Activated CD8-positive, alpha-beta memory T cell treated with anti-CD3 and anti-CD28 coated beads for 4 hours (primary cell): ENCODE measurements around the gene ARL13B.
"Not testable (repeated sequence)": the region's sequence is repeated elsewhere in the genome, so short reads cannot be mapped to it uniquely, and the experiment has no call there.

Source experiments
- DNase-seq, 2 donors: peaks; one replicate each; pipeline ENCODE4 v3.0.0-alpha.2; 2020; ENCODE audit warnings: low read depth in 2 of 2

Gene ARL13B

GRCh38 chr3:93994056-93994455, 14.1 kb downstream of the ARL13B start:
- no peak for DNase-seq

DNA sequence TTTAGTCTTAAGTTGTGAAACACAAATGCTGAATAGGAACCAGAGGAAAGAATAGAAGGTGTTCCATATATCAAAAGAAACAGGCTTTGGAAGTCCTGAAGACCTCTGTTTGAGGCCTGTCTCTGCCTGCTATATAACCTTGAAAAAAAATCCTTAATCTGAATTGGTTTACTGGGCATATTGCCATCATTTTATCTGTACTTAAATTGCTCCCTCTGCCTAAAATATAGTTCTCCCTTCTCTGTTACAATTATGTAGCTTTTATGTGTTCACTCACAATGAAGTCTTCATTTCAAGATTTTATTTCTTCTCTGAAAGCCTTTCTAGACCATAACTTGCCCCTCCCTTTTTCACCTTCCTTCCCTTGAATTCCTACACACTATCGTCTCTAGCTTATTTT, 21.2 kb downstream of the ARL13B start:
- DNase-seq, result no peak

DNA sequence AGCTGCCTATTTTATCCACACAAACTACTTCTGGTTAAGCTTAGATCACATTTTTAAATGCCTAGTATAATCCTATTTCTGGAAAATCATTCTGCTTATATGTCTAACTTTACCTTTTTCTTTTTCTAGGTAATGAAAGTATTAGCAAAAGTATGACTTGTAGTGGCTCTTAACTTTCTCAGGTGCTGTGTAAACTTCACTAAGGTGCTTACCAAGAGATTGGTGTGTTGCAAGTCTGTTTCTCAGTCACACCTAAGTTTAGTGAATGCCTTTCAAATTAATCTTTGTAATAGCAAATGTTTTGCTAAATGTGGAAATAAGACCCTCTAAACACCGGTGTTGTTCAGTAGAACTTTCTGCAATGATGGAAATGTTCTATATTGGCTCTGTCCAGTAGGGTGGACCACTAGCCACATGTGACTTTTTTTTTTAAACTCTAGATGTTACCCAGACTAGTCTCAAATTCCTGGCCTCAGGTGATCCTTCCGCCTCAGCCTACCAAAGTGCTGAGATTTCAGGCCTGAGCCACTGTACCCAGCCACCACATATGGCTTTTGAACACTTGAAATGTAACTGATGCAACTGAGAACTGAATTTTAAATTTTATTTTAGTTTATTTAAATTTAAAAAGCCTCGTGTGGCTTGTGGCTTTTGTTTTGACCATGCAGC, 22.0 kb downstream of the ARL13B start:
- no peak for DNase-seq

- no peak for DNase-seq
Measured at GRCh38 chr3:94004301-94004910, 24.5 kb downstream of the ARL13B start.

DNA sequence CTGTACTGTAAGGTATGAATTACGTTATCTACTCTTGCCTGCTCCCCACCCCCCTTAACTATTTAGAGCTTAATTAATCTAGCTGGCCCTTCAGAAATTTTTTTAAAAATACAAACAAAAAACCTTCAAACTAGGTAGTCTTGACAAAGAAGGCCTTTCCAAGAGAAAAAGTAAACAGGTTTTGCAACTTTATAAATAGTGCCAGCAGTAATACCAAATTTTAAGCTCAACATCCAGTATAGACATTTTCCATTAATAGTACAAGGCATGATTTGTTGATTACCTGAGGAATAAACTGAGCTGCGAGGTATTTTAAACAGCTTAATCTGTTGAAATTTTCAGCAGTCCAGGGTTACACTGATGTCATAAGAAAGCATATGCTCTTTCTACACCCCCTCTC, 28.3 kb downstream of the ARL13B start:
- DNase-seq, result no peak

- DNase-seq, result no peak
Measured at GRCh38 chr3:94009608-94010007, 29.7 kb downstream of the ARL13B start.

GRCh38 chr3:94011233-94011711, 31.3 kb downstream of the ARL13B start:
- DNase-seq, result no peak

GRCh38 chr3:94012185-94012584, 32.2 kb downstream of the ARL13B start:
- DNase-seq, result no peak

DNA sequence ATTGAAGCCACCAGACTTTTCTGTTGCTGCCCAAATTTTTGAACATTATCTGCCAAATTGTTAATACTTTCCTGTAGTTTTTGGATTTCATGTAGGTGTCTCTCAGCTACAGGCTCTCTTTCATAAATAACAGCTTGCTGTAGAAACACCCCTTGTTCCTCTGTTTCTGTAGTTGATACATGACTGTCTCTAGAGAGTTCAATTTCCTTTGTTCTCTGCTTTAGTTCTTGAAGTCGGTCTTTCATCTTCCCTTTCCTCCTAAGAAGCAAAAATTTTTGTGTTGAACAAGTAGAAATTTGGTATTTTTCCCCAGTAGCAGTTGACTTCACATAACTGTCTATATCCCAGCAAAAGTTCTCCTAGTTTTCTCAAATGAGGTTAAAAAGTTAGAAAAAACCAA, 35.1 kb downstream of the ARL13B start:
- no peak for DNase-seq

DNA sequence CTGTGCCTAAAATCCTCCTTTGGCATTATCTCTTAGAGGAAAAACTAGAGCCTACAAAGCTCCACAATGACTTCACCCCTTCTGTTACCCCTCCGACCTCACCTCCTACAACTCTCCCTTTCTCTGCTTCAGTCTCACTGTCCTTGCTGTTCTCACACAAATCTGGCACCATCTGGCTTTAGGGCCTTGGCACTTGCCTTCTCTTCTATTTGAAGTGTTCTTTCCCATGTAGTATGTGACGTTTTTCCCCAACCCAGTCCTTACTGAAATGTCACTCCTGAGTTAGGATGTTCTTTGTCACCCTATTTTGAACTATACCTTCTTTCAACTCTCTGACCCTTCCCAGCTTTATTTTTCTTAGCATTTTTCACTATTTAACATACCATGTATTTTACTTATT, 39.7 kb downstream of the ARL13B start:
- no peak for DNase-seq

GRCh38 chr3:94020293-94020692, 40.3 kb downstream of the ARL13B start:
- DNase-seq, result no peak

GRCh38 chr3:94024385-94024784, 44.4 kb downstream of the ARL13B start:
- DNase-seq, result no peak

GRCh38 chr3:94026623-94027022, 46.7 kb downstream of the ARL13B start:
- no peak for DNase-seq

DNA sequence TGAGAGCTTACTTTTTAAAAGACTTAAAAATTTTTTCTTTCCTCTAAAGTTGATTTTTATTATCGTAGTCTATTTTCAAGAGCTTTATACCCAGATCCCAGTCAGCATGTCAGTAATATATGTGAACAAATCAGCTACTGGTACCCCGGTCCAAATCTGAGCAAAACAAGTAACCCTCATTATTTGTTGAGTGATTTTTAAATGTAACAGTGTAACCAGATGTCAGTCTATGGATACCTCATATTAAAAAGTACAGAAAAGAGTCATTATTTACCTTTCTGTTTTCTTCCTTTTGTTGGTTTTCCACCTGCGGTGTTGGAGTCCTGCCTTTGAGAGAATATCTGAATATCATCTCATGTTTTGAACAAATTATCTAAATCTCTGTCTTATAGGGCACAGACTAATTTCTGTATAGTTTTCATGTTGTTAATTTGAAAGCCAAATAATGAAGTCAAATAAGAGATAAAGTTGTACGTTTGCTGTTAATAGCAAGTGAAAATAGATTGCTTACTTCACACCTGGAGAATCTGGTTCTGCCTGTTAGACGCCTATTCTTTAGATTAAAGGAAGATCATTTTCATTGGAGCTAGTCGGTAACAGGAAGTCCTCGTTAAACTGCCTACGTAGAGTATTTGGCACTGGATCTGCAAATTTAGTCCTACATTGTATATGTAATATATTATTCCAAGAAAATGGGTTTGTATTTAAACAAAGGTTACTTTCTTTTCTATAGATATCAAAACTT, 48.3 kb downstream of the ARL13B start, which contains the start of gene STX19:
Gene STX19 (minus strand): TSS at position 505 of the 745 bp plus-strand sequence. CDS start 13,328 bp downstream, outside the sequence.
- DNase-seq, result no peak

DNA sequence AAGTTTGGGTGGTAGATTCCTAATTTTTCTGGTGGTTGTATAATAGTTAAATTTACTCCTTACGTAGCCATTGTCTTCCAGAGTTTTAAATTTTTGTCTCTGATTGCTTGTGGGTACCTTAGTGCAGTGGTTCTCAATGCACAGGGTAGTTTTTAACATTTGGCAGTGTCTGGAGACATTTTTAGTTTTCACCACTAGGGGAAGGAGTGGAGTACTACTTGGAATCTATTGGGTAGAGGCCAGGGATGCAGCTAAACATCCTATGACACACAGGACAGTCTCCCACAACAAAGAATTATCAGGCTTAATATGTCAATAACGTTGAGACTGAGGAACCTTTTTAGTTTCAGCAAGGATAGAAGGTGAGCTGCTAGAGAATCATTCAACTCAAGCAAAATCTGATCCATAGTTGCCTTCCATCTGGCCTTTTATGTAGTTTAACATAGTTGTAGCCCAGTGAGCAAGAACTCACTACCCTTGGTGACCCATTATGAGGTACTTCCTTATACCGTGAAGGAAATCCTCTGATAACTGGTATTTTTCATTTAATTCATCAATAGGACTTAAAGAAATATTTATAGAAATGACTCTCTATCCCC, 57.1 kb downstream of the ARL13B start:
- DNase-seq, result no peak

DNA sequence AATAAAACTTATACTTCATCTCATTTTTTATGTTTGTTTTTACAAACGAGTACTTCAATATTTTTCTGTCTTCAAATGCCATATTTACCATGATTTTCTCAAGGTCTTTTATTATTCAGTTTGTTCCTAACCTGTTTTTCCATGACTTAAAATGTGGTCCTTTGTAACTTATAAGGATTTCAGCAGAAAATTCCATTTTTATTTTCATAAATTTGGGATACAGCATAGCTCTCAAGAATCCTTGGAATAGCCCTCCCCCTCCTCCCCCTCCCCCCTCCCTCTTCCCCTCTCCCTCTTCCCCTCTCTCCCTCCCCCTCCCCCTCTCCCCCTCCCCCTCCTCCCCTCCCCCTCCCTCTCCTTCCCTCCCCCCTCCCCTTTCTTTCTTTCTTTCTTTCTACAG, 63.3 kb downstream of the ARL13B start:
- no peak for DNase-seq

GRCh38 chr3:94044100-94044936, 64.4 kb downstream of the ARL13B start:
- DNase-seq, result not testable (repeated sequence)

DNA sequence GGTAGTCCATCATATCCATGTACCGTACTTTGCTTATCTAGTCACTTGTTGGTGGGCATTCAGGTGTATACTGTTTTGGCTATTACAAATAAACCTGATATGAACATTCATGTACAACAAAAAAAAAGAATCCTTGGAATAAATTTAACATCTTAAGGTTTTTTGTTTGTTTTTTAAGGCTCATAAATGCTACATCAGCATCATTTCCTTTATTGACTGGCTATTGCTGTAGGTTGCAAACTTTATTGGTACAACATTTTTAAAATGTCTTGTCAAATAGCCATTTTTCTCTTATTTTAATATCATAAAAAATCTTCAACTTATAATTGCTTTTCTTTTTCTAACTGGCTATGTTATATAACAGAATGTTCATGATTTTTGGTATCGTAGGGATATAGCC, 66.6 kb downstream of the ARL13B start:
- no peak for DNase-seq

DNA sequence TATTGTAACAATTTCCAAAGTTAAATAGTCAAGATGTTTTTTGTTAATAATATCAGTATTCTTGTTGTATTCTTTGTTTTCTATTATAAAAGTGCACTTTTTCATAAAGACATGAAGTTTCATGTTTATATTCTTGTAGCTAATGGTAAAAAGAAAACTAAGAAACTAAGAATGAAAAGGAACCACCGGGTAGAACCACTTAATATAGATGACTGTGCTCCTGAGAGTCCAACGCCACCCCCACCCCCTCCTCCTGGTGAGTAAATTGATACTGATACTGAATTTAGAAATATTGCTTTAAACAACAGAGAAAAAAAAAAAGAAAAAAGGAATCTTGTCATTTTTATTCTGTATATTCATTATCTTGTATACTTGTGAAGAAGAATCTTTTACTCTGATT, 69.3 kb downstream of the ARL13B start:
- no peak for DNase-seq

DNA sequence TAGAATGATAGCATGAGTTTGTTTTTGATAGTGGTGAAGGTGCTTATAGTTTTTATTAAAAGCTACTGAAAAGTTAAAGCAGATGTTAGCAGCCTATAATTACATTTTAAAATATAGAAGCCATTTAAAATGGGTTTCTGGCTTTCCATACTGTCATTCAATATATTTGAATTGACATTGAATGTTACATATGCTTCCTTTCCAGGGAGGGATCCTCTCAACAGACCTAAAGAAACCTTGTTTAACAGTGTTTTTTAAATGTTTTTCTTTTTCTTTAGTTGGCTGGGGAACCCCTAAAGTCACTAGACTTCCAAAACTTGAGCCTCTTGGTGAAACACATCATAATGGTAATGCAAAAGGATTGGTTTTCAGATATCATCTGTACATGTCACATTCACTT, 70.6 kb downstream of the ARL13B start:
- DNase-seq, result no peak

DNA sequence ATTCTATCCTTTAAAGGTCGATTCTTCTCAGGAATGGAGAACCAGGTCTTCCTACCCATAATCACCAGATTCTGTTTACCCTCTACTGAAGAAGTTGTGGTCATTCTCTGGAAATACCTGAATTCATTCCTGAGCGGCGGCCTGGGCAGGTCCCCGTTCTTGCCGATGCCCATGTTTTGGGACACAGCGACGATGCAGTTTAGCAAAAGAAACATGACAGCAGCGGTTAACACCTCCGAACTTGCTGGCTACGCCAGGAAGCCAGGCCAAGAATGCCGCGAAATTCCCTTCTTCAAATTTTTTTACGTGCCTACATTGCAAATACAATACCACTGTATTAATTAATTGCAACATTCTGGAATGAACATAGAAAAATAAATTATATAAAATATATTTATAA, 81.3 kb downstream of the ARL13B start:
- DNase-seq, result no peak
